NCI-H1048 (cell line): ENCODE data around the gene TAS2R40.

Source experiments
- DNase-seq: peaks from one replicate; lab custom pipeline; 2025; lab: John Stamatoyannopoulos, UW

Gene TAS2R40

GRCh38 chr7:143225047-143225446 lies 3.2 kb downstream of the TAS2R40 start:
- DNase-seq = no peak

- no peak for DNase-seq
These were observed 6.0 kb downstream of the TAS2R40 start for GRCh38 chr7:143227806-143228205.

- no peak for DNase-seq
These were observed 7.4 kb downstream of the TAS2R40 start for GRCh38 chr7:143229054-143229790.

- DNase-seq = no peak
These were observed 9.0 kb downstream of the TAS2R40 start for GRCh38 chr7:143230602-143231457.

- DNase-seq = no peak
These were observed 12.1 kb downstream of the TAS2R40 start for GRCh38 chr7:143233816-143234532.

GRCh38 chr7:143234533-143234875 lies 12.7 kb downstream of the TAS2R40 start:
- no peak for DNase-seq

- no peak for DNase-seq
These were observed 13.7 kb downstream of the TAS2R40 start for GRCh38 chr7:143235561-143235960.

- no peak for DNase-seq
These were observed 14.7 kb downstream of the TAS2R40 start for GRCh38 chr7:143236408-143236990.

- no peak for DNase-seq
These were observed 15.5 kb downstream of the TAS2R40 start for GRCh38 chr7:143237366-143237765.

GRCh38 chr7:143238289-143238980 lies 16.6 kb downstream of the TAS2R40 start:
- no peak for DNase-seq

GRCh38 chr7:143239813-143240212 lies 18.0 kb downstream of the TAS2R40 start:
- DNase-seq = no peak

- DNase-seq = peak; percentile 8
These were observed 18.7 kb downstream of the TAS2R40 start for GRCh38 chr7:143240291-143241168.

GRCh38 chr7:143242306-143242705 lies 20.5 kb downstream of the TAS2R40 start:
- DNase-seq = no peak

- no peak for DNase-seq
These were observed 21.3 kb downstream of the TAS2R40 start for GRCh38 chr7:143243111-143243510.

GRCh38 chr7:143243614-143244013 lies 21.8 kb downstream of the TAS2R40 start:
- no peak for DNase-seq

- no peak for DNase-seq
These were observed 22.5 kb downstream of the TAS2R40 start for GRCh38 chr7:143244321-143244720.

- DNase-seq = no peak
These were observed 23.3 kb downstream of the TAS2R40 start for GRCh38 chr7:143245123-143245522.

- no peak for DNase-seq
These were observed 25.5 kb downstream of the TAS2R40 start for GRCh38 chr7:143247372-143247771.

- DNase-seq = no peak
These were observed 27.0 kb downstream of the TAS2R40 start for GRCh38 chr7:143248761-143249354.

- no peak for DNase-seq
These were observed 28.4 kb downstream of the TAS2R40 start for GRCh38 chr7:143250199-143250598.
